GM13977 (cell line): ENCODE measurements around the gene DIPK1A.

Experiments used
- DNase-seq: peaks from one replicate; pipeline ENCODE4 v3.0.0; 2012; ENCODE audit warnings: low spot score
- in situ Hi-C: fragments of 300-500 bp; cut with MboI; formaldehyde crosslinking; loops from one replicate; pipeline ENCODE4 v1.12.0; 2022; ENCODE audit warnings: low sequenced_read_pairs, low pct_unique_long_range_greater_than_20kb, mixed read lengths, inconsistent platforms; ENCODE audit not compliant: unreplicated experiment
- TF ChIP-seq, protein P1 (sequence below): IDR thresholded peaks from 2 replicates; pipeline ENCODE4 v1.5.1; 2012; ENCODE audit warnings: mild to moderate bottlenecking, control low read depth; ENCODE audit not compliant: insufficient read depth; ENCODE audit errors: extremely low read depth, missing control alignments

Gene DIPK1A

DNA sequence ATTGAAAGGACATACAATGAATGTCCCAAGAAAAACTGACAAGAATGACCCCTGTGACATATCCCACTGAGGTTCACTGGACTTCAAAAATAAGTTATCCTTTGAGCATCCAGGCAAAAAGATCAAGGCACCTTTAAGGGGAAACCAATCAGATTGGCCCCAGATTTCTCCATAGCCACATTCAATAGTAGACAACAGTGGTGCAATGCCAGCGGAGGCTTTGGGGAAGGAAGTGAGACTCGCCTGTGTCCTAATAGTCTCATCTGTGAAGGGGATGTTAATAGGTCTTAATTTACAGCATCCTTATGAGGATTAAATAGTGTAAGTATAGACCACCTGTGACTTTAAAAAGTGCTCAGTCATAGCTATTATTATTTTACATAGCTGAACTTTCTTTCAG, 108.0 kb downstream of the DIPK1A start:
- no peak for DNase-seq
- in situ Hi-C loops = loop anchor here (10.0 kb wide), 1 partner anchor 142 kb away; no protein-coding TSS in a partner anchor
- TF ChIP-seq, protein P1, sequence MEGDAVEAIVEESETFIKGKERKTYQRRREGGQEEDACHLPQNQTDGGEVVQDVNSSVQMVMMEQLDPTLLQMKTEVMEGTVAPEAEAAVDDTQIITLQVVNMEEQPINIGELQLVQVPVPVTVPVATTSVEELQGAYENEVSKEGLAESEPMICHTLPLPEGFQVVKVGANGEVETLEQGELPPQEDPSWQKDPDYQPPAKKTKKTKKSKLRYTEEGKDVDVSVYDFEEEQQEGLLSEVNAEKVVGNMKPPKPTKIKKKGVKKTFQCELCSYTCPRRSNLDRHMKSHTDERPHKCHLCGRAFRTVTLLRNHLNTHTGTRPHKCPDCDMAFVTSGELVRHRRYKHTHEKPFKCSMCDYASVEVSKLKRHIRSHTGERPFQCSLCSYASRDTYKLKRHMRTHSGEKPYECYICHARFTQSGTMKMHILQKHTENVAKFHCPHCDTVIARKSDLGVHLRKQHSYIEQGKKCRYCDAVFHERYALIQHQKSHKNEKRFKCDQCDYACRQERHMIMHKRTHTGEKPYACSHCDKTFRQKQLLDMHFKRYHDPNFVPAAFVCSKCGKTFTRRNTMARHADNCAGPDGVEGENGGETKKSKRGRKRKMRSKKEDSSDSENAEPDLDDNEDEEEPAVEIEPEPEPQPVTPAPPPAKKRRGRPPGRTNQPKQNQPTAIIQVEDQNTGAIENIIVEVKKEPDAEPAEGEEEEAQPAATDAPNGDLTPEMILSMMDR = no peak

DNA sequence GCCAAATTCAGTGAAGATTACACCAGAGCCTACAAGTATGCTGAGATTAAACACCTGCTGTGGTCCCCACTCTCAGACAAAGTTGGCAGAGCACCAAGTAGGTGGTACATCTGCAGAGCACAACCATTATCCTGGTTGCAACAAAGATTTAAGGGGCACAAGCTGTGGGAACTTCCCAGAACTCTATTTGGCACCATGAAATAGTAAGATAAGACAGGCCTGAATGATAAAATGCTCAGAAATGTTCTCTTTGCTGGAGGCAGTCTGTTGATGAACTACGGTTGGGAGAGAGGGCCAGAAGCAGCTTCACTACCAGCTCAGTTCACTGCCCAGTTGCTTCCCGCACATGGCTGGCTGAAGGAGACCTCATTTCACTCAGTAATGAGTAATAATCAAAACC, 109.5 kb downstream of the DIPK1A start:
- TF ChIP-seq, protein P1 = no peak
- DNase-seq = no peak
- in situ Hi-C loops = loop anchor here (10.0 kb wide), 1 partner anchor 143 kb away; no protein-coding TSS in a partner anchor

DNA sequence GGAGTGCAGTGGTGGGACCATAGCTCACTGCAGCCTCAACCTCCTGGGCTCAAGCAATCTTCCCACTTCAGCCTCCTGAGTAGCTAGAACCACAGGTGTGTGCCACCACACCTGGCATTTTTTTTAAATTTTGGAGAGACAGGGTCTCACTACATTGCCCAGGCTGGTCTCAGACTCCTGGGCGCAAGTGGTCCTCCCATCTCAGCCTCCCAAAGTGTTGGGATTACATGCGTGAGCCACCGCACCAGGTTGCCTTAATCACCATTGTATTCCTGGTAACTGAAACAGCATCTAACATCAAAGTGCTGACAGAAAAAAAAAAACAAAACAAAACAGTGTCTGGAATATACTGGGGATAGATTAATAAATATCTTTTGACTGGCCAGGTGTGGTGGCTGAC, 111.2 kb downstream of the DIPK1A start:
- TF ChIP-seq, protein P1 = no peak
- DNase-seq = no peak
- in situ Hi-C loops = loop anchor here (10.0 kb wide), 1 partner anchor 145 kb away; no protein-coding TSS in a partner anchor

DNA sequence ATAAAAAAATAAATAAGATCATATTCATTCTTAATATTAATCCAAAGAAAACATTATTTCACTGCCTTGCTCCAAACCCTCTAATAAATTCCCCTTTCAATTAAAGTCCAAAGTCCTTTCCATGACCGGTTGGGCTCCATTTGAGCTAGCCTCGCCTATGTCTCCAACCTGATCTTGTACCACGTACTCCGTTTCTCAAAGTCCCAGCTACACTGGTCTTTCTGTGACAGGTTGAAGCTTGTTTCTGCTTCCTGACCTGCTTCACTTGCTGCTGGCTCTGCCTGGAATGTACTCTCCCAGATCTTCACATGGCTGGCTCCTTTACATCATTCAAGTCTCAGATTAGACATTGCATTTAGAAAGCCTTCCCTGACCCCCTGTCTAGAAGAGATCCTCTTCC, 113.1 kb downstream of the DIPK1A start:
- DNase-seq = no peak
- TF ChIP-seq, protein P1 = no peak
- in situ Hi-C loops = no loop called here

DNA sequence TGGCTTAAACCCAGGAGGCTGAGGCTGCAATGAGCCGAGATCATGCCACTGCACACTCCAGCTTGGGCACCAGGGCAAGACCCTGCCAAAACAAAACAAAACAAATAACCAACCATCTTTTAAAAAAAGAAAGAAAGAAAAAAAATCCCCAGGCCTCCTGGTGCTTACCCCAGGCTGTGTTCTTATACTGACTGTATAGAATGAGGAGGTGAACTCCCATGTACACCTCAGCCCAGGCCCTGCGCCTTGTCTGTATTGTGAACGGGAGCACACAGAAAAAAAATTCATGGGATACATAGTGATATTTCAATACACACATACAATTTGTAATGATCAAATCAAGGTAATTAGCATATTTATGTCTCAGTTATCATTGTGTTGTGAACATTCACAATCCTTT, 115.4 kb downstream of the DIPK1A start:
- TF ChIP-seq, protein P1 = no peak
- no peak for DNase-seq
- in situ Hi-C loops = no loop called here

DNA sequence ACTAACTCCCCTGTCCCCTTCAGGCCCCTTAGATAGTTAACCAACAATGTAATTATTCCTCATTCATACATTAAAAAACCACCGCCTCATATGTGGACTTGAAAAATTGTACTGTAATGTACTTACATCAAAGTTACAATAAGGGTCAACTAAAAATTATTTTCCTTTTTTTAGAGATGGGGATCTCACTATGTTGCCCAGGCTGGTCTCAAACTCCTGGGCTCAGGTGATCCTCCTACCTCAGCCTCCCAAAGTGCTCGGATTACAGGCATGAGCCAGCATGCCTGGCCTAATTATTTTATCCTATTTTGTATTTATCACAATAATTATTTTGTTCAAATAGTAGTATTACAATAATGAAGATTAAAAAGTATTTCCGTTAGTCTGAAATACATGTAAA, 116.8 kb downstream of the DIPK1A start:
- no peak for DNase-seq
- TF ChIP-seq, protein P1 = no peak
- in situ Hi-C loops = no loop called here
